ENCODE data around the gene CEBPG. TPM values are rescaled to one million over a fixed set of nuclear protein-coding genes. Genes with fewer than 3 reads are reported as not detected.

Gene CEBPG
- total RNA-seq, 1 donor from 2014 or later: 32.0 TPM

DNA sequence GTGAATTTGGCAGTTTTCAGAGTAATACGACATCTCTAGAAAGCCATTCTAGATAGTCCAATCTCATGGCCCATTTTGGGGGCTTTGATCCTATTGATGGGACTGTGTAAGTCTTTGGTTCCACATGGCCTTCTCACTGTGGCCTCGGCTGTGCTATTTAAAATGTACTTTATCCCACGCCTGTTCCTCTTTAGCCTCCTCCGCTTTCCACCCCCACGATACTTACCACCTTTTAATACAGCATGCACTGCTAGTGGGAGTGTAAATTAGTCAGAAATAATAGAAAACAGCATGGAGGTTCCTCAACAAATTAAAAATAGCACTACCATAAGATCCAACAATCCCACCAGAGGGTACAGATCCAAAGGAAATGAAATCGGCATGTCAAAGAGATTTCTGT lies 28.3 kb upstream of the CEBPG start:
- H3K4me1 Mint-ChIP-seq: no peaks in the 10 kb centered on the region
- ChIA-PET POLR2A (no interaction called here), CTCF (no interaction called here)
- TF ChIP-seq, protein P1, sequence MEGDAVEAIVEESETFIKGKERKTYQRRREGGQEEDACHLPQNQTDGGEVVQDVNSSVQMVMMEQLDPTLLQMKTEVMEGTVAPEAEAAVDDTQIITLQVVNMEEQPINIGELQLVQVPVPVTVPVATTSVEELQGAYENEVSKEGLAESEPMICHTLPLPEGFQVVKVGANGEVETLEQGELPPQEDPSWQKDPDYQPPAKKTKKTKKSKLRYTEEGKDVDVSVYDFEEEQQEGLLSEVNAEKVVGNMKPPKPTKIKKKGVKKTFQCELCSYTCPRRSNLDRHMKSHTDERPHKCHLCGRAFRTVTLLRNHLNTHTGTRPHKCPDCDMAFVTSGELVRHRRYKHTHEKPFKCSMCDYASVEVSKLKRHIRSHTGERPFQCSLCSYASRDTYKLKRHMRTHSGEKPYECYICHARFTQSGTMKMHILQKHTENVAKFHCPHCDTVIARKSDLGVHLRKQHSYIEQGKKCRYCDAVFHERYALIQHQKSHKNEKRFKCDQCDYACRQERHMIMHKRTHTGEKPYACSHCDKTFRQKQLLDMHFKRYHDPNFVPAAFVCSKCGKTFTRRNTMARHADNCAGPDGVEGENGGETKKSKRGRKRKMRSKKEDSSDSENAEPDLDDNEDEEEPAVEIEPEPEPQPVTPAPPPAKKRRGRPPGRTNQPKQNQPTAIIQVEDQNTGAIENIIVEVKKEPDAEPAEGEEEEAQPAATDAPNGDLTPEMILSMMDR (IDR thresholded peaks at IDR 0.05): no peak
- H3K4me3 Mint-ChIP-seq: no peak overlapping the region
- peaks cover 55% of the 10 kb centered on the region for H3K27me3 Mint-ChIP-seq
- no peak for ATAC-seq (ENCODE audit: low read depth)
- DNase-seq: no peak
- no peaks in the 10 kb centered on the region for H3K9me3 Mint-ChIP-seq
- no peak overlapping the region for H3K27ac Mint-ChIP-seq
- H3K36me3 Mint-ChIP-seq (ENCODE audit: low read depth): no peaks in the 10 kb centered on the region
- intact Hi-C loops (cut with micrococcal nuclease): no loop called here

DNA sequence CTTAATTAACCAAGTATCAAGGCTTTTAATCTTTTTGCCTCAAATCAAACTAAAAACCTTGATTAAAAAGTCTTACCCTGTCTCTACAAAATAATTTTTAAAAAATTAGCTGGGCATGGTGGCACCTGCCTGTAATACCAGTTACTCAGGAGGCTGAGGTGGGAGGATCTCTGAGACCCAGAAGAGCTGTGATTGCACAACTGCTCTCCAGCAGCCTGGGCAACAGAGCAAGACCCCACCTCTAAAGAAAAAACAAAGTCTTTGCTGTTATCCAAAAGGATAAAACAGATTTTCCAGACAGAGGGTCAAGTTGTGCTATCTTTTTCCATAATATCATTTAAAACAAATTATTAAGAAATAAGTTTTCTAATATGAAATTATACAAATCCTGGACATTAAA lies 26.8 kb upstream of the CEBPG start:
- intact Hi-C loops (cut with micrococcal nuclease): no loop called here
- ATAC-seq (ENCODE audit: low read depth): no peak

DNA sequence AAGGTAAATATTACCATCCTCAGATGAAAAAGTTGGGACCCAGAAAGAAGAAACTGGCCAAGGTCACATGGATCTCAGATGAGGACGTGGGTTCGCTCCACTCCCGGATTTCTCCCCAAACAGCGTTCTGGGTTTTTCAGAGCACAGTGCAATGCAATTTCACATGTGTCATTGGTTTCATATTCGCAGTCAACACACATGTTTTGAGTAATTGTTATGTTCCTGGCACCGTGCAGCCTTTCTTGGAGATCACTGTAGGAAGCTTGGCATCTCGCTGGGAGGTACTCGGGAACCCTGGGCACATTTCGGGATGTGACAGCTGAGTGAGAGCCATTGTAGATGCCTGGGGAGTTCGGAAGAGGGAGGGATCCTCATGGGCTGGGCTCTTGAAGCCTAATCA lies 26.2 kb upstream of the CEBPG start:
- no peaks in the 10 kb centered on the region for H3K4me1 Mint-ChIP-seq
- peaks cover 48% of the 10 kb centered on the region for H3K27me3 Mint-ChIP-seq
- CTCF ChIA-PET: no interaction called here
- TF ChIP-seq, protein P1 (IDR thresholded peaks at IDR 0.05): no peak
- no peak overlapping the region for H3K27ac Mint-ChIP-seq
- intact Hi-C loops (cut with micrococcal nuclease): no loop called here
- DNase-seq (no peak), ATAC-seq (ENCODE audit: low read depth) (no peak)
- POLR2A ChIA-PET: no interaction called here
- no peak overlapping the region for H3K4me3 Mint-ChIP-seq
- no peaks in the 10 kb centered on the region for H3K36me3 Mint-ChIP-seq (ENCODE audit: low read depth)
- no peaks in the 10 kb centered on the region for H3K9me3 Mint-ChIP-seq

More for the DNA sequence above, 26.8 kb upstream of the CEBPG start:
- Mint-ChIP-seq H3K27me3 (peaks cover 51% of the 10 kb centered on the region), H3K27ac (no peak overlapping the region), H3K36me3 (ENCODE audit: low read depth) (no peaks in the 10 kb centered on the region), H3K9me3 (no peaks in the 10 kb centered on the region), H3K4me1 (no peaks in the 10 kb centered on the region), H3K4me3 (no peak overlapping the region)
- POLR2A ChIA-PET: no interaction called here
- TF ChIP-seq, protein P1 (IDR thresholded peaks at IDR 0.05): no peak
- no peak for DNase-seq
- CTCF ChIA-PET: no interaction called here

DNA sequence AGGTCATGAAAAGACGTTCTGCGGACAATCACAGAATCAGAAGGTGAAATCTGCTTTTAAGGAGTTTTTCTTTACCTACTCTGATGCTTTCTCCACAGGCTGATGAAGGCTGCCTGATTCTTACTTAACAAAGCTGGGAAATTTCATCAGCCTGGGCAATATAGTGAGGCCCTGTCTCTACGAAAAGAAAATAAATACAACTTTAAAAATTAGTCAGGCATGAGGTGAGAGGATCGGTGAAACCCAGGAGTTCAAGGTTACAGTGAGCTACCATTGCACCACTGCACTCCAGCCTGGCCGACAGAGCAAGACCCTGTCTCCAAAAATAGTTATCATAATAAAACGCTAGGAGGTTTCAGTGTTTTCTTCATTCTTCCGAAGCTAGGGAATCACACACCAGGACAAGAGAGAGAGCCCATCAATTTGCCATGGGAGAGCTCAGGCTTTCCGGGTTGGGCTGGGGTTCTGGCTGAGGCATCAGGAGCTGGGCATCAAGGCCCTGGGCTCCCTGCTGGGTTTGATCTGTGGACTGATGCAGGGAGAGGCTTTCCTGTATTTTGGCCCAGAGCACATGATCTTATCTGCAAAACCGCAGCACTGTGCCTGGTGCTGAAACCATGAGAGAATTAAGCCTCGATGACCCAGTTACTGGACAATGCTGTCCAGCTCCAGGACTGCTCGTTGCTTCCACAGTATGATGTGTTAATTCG lies 25.1 kb upstream of the CEBPG start:
- ATAC-seq (ENCODE audit: low read depth) (no peak), DNase-seq (no peak)
- CTCF ChIA-PET: no interaction called here
- Mint-ChIP-seq H3K27ac (no peak overlapping the region), H3K4me1 (no peaks in the 10 kb centered on the region), H3K27me3 (peaks cover 39% of the 10 kb centered on the region), H3K36me3 (ENCODE audit: low read depth) (no peaks in the 10 kb centered on the region), H3K9me3 (no peaks in the 10 kb centered on the region), H3K4me3 (no peak overlapping the region)
- intact Hi-C loops (cut with micrococcal nuclease): no loop called here
- POLR2A ChIA-PET: no interaction called here
- TF ChIP-seq, protein P1 (IDR thresholded peaks at IDR 0.05): no peak

DNA sequence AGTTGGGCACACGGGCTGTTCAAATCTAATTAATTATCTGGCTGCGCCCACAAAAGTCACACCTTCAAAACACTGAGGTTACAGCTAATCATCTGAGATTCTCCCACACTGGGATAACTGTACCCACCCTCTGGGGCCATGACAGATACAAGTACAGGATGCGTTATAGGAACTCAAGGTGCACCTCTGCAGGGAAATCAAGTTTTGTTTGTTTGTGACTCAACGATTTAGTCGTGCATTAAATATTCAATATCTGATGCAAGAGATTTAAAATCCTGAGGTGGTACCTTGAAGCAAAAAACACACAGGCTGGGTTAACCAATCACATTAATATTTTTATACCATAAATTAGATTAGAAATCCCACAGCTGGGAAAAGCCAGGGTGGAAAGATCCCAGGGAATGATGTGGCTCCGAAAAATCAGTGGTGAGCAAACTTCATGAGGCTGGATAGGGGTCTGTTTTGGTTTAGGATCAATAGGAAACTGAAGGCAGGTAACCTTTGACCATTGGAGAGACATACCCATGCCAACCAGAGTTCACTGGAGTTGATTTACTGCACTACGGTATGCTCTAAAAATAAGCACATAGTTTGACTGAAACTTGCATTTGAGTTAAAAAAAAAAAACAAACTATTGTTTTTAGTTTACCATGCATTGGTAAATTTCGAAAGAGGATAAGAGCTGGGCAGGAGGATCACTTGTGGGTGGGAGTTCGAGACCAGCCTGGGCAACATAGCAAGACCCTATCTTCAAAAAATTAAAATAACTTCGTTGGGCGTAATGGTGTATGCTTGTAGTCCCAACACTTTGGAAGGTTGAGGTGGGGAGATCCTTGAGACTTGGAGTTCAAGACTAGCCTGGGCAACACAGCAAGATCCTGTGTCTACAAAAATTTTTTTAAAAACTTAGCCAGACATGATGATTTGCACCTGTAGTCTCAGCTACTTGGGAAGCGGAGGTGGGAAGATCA lies 23.9 kb upstream of the CEBPG start:
- H3K4me3 Mint-ChIP-seq: no peak overlapping the region
- H3K27me3 Mint-ChIP-seq: peaks cover 33% of the 10 kb centered on the region
- no peak for DNase-seq
- ChIA-PET POLR2A (no interaction called here), CTCF (interaction anchor here (0.7 kb wide), 1 partner anchor 1969 kb away, joined by 3 read pairs; no protein-coding TSS in a partner anchor)
- TF ChIP-seq, protein P1 (IDR thresholded peaks at IDR 0.05): no peak
- H3K36me3 Mint-ChIP-seq (ENCODE audit: low read depth): no peaks in the 10 kb centered on the region
- no peak for ATAC-seq (ENCODE audit: low read depth)
- no peaks in the 10 kb centered on the region for H3K4me1 Mint-ChIP-seq
- intact Hi-C loops (cut with micrococcal nuclease): no loop called here
- H3K27ac Mint-ChIP-seq: no peak overlapping the region
- H3K9me3 Mint-ChIP-seq: no peaks in the 10 kb centered on the region

Data from activated B cell treated with CpG ODN at 0.5 μM for 24 hours (primary cell).